ENCODE results near the gene AMN1.

AMN1 gene

DNA sequence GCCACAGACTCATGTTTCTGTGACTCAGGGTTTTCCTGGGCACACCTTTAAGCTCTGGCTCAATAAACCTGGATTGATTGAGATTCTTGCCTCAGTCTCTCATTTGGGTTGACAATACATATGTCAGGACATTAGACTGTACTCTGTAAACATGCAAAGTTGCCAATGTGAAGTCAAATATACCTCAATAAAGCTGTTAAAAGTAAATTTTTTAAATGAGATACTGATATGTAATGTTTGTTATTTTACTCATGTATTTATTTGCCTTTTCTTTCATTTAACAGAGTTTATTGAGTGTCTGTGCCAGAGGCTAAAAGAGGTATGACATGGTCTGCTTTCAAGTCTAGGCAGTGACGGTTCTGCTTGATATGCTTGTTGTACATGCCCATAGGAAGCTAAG, 73.0 kb downstream of the AMN1 start:
- Histone ChIP-seq H3K36me3 (ENCODE audit: control insufficient read depth, insufficient read depth, low read length) (no peaks in the 10 kb centered on the region), H3K4me1 (ENCODE audit: control insufficient read depth, insufficient read depth, low read length, poor library complexity, severe bottlenecking) (peaks cover 3% of the 10 kb centered on the region), H3K27ac (ENCODE audit: low read depth, low read length, severe bottlenecking) (peak overlapping the region; percentile 26), H3K4me3 (ENCODE audit: extremely low read depth, insufficient read depth, low read length, poor library complexity, severe bottlenecking) (no peak overlapping the region), H3K9me3 (ENCODE audit: control insufficient read depth, low read length) (no peaks in the 10 kb centered on the region)
- WGBS, 2 experiments (ENCODE audit: insufficient coverage in 2 of 2), result 100% methylated on average over 1 of the region's 1 CpG

DNA sequence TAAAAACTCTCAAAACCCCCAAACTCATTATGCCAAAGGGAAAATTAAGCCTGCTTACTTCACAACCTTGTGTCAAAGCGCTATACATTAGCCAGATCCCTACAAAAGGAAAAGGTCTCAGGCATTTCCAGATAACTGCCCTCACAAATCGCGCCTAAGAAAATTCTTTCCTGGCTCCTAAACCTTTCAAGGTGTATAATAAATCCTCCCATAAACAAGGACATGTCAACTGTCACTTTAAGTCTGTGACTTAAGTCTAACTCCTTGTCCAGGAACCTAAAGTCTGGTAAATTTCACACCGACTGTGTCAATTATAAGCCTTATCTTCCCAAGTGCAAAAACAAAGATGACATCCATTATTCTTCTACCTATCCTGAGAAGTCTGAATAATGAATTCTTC, 73.6 kb downstream of the AMN1 start:
- H3K4me3 ChIP-seq (ENCODE audit: extremely low read depth, insufficient read depth, low read length, poor library complexity, severe bottlenecking), result no peak overlapping the region
- H3K4me1 ChIP-seq (ENCODE audit: control insufficient read depth, insufficient read depth, low read length, poor library complexity, severe bottlenecking), result peaks cover 8% of the 10 kb centered on the region
- no peaks in the 10 kb centered on the region for H3K36me3 ChIP-seq (ENCODE audit: control insufficient read depth, insufficient read depth, low read length)
- peak overlapping the region; percentile 41 for H3K27ac ChIP-seq (ENCODE audit: low read depth, low read length, severe bottlenecking)
- WGBS, 2 experiments (ENCODE audit: insufficient coverage in 2 of 2), result 76 to 84% methylated on average over 4 of the region's 4 CpGs
- no peaks in the 10 kb centered on the region for H3K9me3 ChIP-seq (ENCODE audit: control insufficient read depth, low read length)

DNA sequence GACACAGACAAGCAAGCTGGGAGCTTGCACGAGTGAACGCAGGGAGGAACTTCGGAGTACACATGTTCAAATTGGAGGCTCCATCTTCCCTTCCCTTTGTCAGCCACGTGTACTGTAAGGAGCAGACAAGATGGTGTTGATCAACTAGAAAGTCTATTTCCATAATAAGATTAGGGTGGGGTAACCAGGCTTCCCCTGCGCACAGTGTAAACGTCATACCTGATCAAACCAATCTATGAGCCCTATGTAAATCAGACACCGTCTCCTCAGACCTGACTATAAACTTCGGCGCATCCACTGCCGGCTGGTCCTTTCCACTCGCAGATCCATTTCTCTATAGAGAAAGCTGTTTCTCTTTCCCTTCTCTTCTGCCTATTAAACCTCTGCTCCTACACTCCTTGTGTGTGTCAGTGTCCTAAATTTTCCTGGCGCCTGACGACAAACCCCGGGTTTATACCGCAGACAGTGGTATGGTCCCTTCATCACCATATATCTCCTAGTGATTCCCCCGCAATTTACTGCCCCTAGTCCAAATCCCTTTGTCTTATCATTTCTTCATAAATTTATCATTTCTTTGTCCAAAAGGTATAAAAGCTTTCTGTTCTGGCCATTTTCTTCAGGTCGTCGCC, 76.8 kb downstream of the AMN1 start:
- H3K4me3 ChIP-seq (ENCODE audit: extremely low read depth, insufficient read depth, low read length, poor library complexity, severe bottlenecking), result no peak overlapping the region
- H3K36me3 ChIP-seq (ENCODE audit: control insufficient read depth, insufficient read depth, low read length), result no peaks in the 10 kb centered on the region
- H3K27ac ChIP-seq (ENCODE audit: low read depth, low read length, severe bottlenecking), result no peak overlapping the region
- H3K9me3 ChIP-seq (ENCODE audit: control insufficient read depth, low read length), result no peaks in the 10 kb centered on the region
- H3K4me1 ChIP-seq (ENCODE audit: control insufficient read depth, insufficient read depth, low read length, poor library complexity, severe bottlenecking), result peaks cover 14% of the 10 kb centered on the region
- 90 to 96% methylated on average over 15 of the region's 18 CpGs for WGBS, 2 experiments (ENCODE audit: insufficient coverage in 2 of 2)

DNA sequence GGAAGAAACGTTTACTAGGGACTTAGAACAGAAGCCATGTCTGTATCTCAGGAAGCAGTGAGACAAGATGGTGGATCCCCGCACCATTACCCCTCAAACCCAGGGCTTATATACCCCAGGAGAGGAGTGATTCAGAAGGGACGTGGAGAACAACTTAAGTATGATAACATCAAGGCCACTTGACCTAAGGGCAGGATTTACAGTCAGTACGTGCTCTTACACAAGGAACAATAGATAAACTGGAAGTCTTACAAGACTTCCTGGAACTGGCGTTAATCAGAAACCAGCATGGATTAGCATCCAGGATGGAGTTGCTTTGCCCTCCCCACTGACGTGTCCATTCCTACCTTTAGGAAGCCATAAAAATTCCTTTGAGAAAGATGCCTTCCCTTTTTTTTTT, 77.9 kb downstream of the AMN1 start:
- no peaks in the 10 kb centered on the region for H3K36me3 ChIP-seq (ENCODE audit: control insufficient read depth, insufficient read depth, low read length)
- 64 to 82% methylated on average over 3 to 5 of the region's 6 CpGs for WGBS, 2 experiments (ENCODE audit: insufficient coverage in 2 of 2)
- H3K27ac ChIP-seq (ENCODE audit: low read depth, low read length, severe bottlenecking), result peak overlapping the region; percentile 1

DNA sequence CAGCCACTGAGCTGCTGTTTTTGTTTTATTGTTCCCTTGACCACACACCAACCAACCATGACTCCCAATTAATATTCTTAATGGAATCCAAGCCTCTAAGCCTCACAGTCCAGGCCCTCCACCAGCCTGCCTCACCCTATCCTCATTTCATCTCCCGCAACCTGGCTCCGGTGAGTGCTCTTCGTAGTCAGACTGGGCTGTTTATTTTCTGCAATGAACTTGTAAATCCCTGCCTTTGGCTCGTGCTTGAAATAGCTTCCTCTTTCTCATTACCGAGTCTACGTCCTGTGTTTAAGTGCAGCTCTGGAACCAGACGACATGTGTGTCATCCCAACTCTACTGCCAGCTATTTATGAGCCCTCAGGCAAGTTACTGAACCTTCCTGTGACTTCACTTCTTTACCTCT, 81.7 kb downstream of the AMN1 start:
- H3K27ac ChIP-seq (ENCODE audit: low read depth, low read length, severe bottlenecking), result peak overlapping the region; percentile 67

More for the DNA sequence above, 77.9 kb downstream of the AMN1 start:
- Histone ChIP-seq H3K4me1 (ENCODE audit: control insufficient read depth, insufficient read depth, low read length, poor library complexity, severe bottlenecking) (peaks cover 19% of the 10 kb centered on the region), H3K4me3 (ENCODE audit: extremely low read depth, insufficient read depth, low read length, poor library complexity, severe bottlenecking) (no peak overlapping the region), H3K9me3 (ENCODE audit: control insufficient read depth, low read length) (no peaks in the 10 kb centered on the region)

DNA sequence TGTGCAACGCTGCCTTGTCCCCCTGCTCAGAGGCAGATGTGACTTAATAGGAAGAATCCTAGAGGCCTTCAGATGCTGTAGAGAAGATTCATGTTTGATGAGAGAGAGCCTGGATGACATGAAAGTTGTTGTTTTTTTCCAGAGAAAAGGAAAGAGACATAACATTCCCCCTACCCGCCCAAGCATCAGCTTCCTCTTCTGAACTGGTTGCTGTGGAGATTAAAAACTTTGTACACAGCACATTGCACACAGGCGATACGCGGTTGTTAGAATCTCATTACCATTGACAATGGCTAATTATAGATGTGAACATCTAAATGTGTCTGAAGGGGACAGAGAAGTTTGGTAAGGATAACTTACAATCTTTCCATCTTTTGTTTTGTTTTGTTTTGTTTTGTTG, 82.9 kb downstream of the AMN1 start:
- Histone ChIP-seq H3K4me1 (ENCODE audit: control insufficient read depth, insufficient read depth, low read length, poor library complexity, severe bottlenecking) (peaks cover 22% of the 10 kb centered on the region), H3K27ac (ENCODE audit: low read depth, low read length, severe bottlenecking) (no peak overlapping the region), H3K36me3 (ENCODE audit: control insufficient read depth, insufficient read depth, low read length) (no peaks in the 10 kb centered on the region), H3K4me3 (ENCODE audit: extremely low read depth, insufficient read depth, low read length, poor library complexity, severe bottlenecking) (no peak overlapping the region), H3K9me3 (ENCODE audit: control insufficient read depth, low read length) (no peaks in the 10 kb centered on the region)
- 71 to 98% methylated on average over 1 to 4 of the region's 5 CpGs for WGBS, 2 experiments (ENCODE audit: insufficient coverage in 2 of 2)

More for the DNA sequence above, 81.7 kb downstream of the AMN1 start:
- H3K9me3 ChIP-seq (ENCODE audit: control insufficient read depth, low read length), result no peaks in the 10 kb centered on the region
- 90 to 91% methylated on average over 7 of the region's 7 CpGs for WGBS, 2 experiments (ENCODE audit: insufficient coverage in 2 of 2)
- no peak overlapping the region for H3K4me3 ChIP-seq (ENCODE audit: extremely low read depth, insufficient read depth, low read length, poor library complexity, severe bottlenecking)
- H3K36me3 ChIP-seq (ENCODE audit: control insufficient read depth, insufficient read depth, low read length), result no peaks in the 10 kb centered on the region
- peaks cover 24% of the 10 kb centered on the region for H3K4me1 ChIP-seq (ENCODE audit: control insufficient read depth, insufficient read depth, low read length, poor library complexity, severe bottlenecking)

DNA sequence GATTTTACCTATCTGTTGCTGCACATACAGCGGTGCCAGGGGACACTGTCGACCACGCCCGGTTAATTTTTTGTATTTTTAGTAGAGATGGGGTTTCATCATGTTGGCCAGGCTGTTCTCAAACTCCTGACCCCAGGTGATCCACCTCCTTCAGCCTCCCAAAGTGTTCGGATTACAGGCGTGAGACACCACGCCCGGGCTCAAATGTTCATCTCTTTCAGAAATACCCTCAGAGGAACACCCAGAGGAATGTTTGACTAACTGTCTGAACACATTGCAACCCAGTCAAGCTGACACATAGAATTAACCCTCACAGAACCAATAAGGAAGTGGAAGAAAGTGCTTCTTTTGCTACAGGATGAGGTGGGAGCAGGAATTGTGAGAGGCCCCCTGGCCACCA, 84.3 kb downstream of the AMN1 start:
- WGBS, 2 experiments (ENCODE audit: insufficient coverage in 2 of 2), result 82 to 86% methylated on average over 2 to 7 of the region's 8 CpGs
- no peak overlapping the region for H3K4me3 ChIP-seq (ENCODE audit: extremely low read depth, insufficient read depth, low read length, poor library complexity, severe bottlenecking)

DNA sequence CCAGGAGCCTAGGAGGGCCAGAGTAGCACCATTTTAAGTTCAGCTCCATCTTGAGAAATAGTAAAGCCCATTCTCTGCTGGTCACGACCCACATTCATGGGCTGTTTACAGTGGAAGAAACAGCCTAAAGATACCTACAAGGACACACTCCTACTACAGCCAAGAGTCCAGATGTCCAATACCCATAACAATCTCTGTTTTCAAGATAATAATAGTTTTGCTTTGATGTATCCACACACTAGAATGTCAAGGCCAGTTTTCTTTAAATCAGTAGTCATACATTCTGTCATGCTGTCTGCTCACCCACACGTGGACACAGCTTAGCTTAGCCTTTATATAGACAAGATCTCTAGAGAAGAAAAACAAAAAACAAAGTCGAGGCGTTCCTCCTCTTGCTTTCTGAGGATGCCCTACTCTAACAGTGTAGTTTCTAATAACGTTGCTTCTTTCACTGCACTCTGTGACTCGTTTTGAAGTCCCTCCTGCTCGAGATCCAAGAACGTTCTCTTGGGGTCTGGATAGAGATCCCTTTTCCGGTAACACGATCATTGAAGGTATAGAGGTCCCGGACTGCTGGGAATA, 87.2 kb downstream of the AMN1 start:
- Histone ChIP-seq H3K4me1 (ENCODE audit: control insufficient read depth, insufficient read depth, low read length, poor library complexity, severe bottlenecking) (peaks cover 10% of the 10 kb centered on the region), H3K36me3 (ENCODE audit: control insufficient read depth, insufficient read depth, low read length) (no peaks in the 10 kb centered on the region), H3K27ac (ENCODE audit: low read depth, low read length, severe bottlenecking) (no peak overlapping the region), H3K4me3 (ENCODE audit: extremely low read depth, insufficient read depth, low read length, poor library complexity, severe bottlenecking) (no peak overlapping the region), H3K9me3 (ENCODE audit: control insufficient read depth, low read length) (no peaks in the 10 kb centered on the region)
- 88 to 89% methylated on average over 10 of the region's 11 CpGs for WGBS, 2 experiments (ENCODE audit: insufficient coverage in 2 of 2)

More for the DNA sequence above, 84.3 kb downstream of the AMN1 start:
- Histone ChIP-seq H3K4me1 (ENCODE audit: control insufficient read depth, insufficient read depth, low read length, poor library complexity, severe bottlenecking) (peaks cover 16% of the 10 kb centered on the region), H3K27ac (ENCODE audit: low read depth, low read length, severe bottlenecking) (no peak overlapping the region), H3K36me3 (ENCODE audit: control insufficient read depth, insufficient read depth, low read length) (no peaks in the 10 kb centered on the region), H3K9me3 (ENCODE audit: control insufficient read depth, low read length) (no peaks in the 10 kb centered on the region)

DNA sequence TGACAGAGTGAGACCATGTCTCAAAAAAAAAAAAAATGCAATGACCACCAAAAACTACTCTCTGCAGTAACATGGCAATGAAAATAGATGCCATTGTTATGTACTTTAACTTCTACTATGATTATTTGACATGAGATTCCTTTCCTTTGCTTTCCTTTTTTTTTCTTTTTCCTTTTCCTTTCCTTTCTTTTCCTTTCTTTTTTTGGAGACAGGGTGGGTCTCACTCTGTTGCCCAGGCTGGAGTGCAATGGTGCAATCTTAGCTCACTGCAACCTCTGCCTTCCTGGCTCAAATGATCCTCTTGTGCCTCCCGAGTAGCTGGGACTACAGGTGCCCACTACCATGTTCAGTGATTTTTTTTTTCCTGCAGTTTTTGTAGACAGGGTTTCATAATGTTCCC, 94.2 kb downstream of the AMN1 start:
- 88% methylated on average over 1 of the region's 1 CpG; no CpG with 5 or more reads in 1 of the 2 experiments for WGBS, 2 experiments (ENCODE audit: insufficient coverage in 2 of 2)
- Histone ChIP-seq H3K27ac (ENCODE audit: low read depth, low read length, severe bottlenecking) (no peak overlapping the region), H3K9me3 (ENCODE audit: control insufficient read depth, low read length) (no peaks in the 10 kb centered on the region), H3K36me3 (ENCODE audit: control insufficient read depth, insufficient read depth, low read length) (no peaks in the 10 kb centered on the region), H3K4me1 (ENCODE audit: control insufficient read depth, insufficient read depth, low read length, poor library complexity, severe bottlenecking) (no peaks in the 10 kb centered on the region), H3K4me3 (ENCODE audit: extremely low read depth, insufficient read depth, low read length, poor library complexity, severe bottlenecking) (no peak overlapping the region)

DNA sequence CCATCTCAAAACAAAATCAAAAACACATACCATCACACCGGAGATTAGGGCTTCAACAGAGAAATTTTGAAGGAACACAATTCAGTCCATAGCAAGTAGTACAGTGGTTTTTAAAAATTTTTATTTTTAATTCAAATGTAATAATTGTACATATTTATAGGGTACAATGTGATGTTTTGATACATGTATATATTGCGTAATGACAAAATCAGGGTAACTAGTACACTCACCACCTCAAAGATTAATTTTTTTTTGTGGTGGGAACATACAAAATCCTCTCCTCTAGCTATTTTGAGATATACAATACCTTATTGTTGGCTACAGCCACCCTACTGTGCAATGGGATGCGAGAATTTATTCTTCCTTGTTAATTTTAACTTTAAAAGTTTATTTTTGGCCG, 95.4 kb downstream of the AMN1 start:
- no peaks in the 10 kb centered on the region for H3K9me3 ChIP-seq (ENCODE audit: control insufficient read depth, low read length)
- H3K4me1 ChIP-seq (ENCODE audit: control insufficient read depth, insufficient read depth, low read length, poor library complexity, severe bottlenecking), result no peaks in the 10 kb centered on the region
- 60% methylated on average over 1 of the region's 4 CpGs; no CpG with 5 or more reads in 1 of the 2 experiments for WGBS, 2 experiments (ENCODE audit: insufficient coverage in 2 of 2)
- no peak overlapping the region for H3K27ac ChIP-seq (ENCODE audit: low read depth, low read length, severe bottlenecking)
- H3K4me3 ChIP-seq (ENCODE audit: extremely low read depth, insufficient read depth, low read length, poor library complexity, severe bottlenecking), result no peak overlapping the region
- H3K36me3 ChIP-seq (ENCODE audit: control insufficient read depth, insufficient read depth, low read length), result no peaks in the 10 kb centered on the region

DNA sequence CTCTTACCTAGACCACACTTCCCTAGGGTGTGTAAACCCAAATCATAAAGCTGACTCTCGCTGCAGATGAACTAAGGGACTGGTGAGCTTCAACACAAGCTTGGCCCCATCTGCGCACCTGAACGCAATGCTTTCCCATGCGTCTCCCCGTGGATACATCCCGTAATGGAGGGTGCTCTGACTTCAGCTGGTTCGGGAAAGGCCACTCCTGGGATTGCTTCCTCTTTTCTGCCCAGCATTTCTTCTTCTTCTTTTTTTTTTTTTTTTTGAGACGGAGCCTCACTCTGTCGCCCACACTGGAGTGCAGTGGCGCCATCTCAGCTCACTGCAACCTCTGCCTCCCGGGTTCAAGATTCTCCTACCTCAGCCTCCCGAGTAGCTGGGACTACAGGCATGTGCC, 97.0 kb downstream of the AMN1 start:
- Histone ChIP-seq H3K27ac (ENCODE audit: low read depth, low read length, severe bottlenecking) (no peak overlapping the region), H3K36me3 (ENCODE audit: control insufficient read depth, insufficient read depth, low read length) (no peaks in the 10 kb centered on the region), H3K9me3 (ENCODE audit: control insufficient read depth, low read length) (no peaks in the 10 kb centered on the region), H3K4me3 (ENCODE audit: extremely low read depth, insufficient read depth, low read length, poor library complexity, severe bottlenecking) (no peak overlapping the region), H3K4me1 (ENCODE audit: control insufficient read depth, insufficient read depth, low read length, poor library complexity, severe bottlenecking) (no peaks in the 10 kb centered on the region)
- 95 to 96% methylated on average over 7 of the region's 12 CpGs for WGBS, 2 experiments (ENCODE audit: insufficient coverage in 2 of 2)
